Motor neuron (in vitro differentiated cells): ENCODE results near the gene RSRC2. TPM values are rescaled to one million over a fixed set of nuclear protein-coding genes. Genes with fewer than 3 reads are reported as not detected.

Source experiments
- ATAC-seq, 8 experiments: fragments of 200-7000 bp; cut with Tn5 transposase; replicated peaks in 6 of 8; 2 replicates each; pipeline ENCODE4 v1.8.0; 2021; ENCODE audit warnings: mild to moderate bottlenecking in 8 of 8, moderate library complexity in 8 of 8
- H3K27ac ChIP-seq, 2 donors: fragments of 250-450 bp; sonication (Bioruptor Pico); 2 replicates each; pipeline ENCODE4 v1.9.0; 2021; ENCODE audit warnings: antibody characterized with exemption in 2 of 2, mild to moderate bottlenecking in 2 of 2, moderate library complexity in 1 of 2
- H3K4me1 ChIP-seq, 2 donors: fragments of 250-450 bp; sonication (Bioruptor Pico); replicated peaks in 1 of 2; 2 replicates each; pipeline ENCODE4 v1.6.1; 2021; ENCODE audit warnings: antibody characterized with exemption in 2 of 2, mild to moderate bottlenecking in 2 of 2, moderate library complexity in 1 of 2
- H3K4me3 ChIP-seq, 5 donors: fragments of 250-450 bp; sonication (Bioruptor Pico); 2 replicates each; pipeline ENCODE4 v1.9.0; 2021; ENCODE audit warnings: antibody characterized with exemption in 5 of 5, mild to moderate bottlenecking in 5 of 5, moderate library complexity in 4 of 5
- WGBS, 10 experiments: fragments of 450-650 bp; shearing (Covaris generic); methylation state at CpG; one replicate each; pipeline ENCODE4 v1.0.0; 2022; 5-methylcytosine and 5-hydroxymethylcytosine counted together
- in situ Hi-C, 9 experiments: fragments of 400-800 bp; cut with MboI; loops; one replicate each; pipeline ENCODE4 v1.15.0; 2021; ENCODE audit warnings: low sequenced_read_pairs in 9 of 9, low pct_unique_long_range_greater_than_20kb in 2 of 9; ENCODE audit not compliant: unreplicated experiment in 9 of 9
- total RNA-seq, 8 experiments: library from RNA; unstranded; fragments of 300-600 nt; gene quantifications; 2 replicates each; pipeline versions ENCODE4 v1.2.3 to v1.2.4, GENCODE V29; 2022

Gene RSRC2
- total RNA-seq, 8 experiments from 2014 or later: 65.6 to 129 (median 90.5) TPM

GRCh38 chr12:122537021-122537420 lies 10.3 kb upstream of the RSRC2 start:
- in situ Hi-C loops: no loop called here
- ATAC-seq: no peak
- Histone ChIP-seq H3K4me3 (no peak overlapping the region), H3K4me1 (no peaks in the 10 kb centered on the region), H3K27ac (no peak overlapping the region)
- WGBS, 10 experiments: 88 to 100% (median 100%) methylated on average over 1 to 4 of the region's 4 CpGs; no CpG with 5 or more reads in 1 of the 10 experiments

- no peak for ATAC-seq
- no peak overlapping the region for H3K27ac ChIP-seq
- H3K4me3 ChIP-seq: no peak overlapping the region
- in situ Hi-C loops: no loop called here
- 88 to 100% (median 97%) methylated on average over 2 of the region's 2 CpGs; no CpG with 5 or more reads in 2 of the 10 experiments for WGBS, 10 experiments
- no peaks in the 10 kb centered on the region for H3K4me1 ChIP-seq
Observed at GRCh38 chr12:122533856-122534255, 7.1 kb upstream of the RSRC2 start.

DNA sequence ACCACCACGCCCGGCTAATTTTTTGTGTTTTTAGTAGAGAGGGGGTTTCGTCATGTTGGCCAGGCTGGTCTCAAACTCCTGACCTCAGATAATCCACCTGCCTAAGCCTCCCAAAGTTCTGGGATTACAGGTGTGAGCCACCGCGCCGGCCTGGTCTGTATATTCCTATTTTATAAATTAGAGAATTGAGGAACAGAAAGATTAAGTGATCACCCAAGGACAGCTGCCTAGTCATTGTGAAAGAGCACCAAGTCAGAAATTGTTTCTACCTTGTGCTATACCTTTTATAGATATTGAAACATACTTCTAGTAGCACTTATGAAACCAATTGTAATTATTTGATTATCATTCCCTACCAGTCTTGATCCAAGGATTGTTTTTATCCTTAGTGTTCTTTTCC lies 2.3 kb upstream of the RSRC2 start:
- Histone ChIP-seq H3K27ac (no peak overlapping the region), H3K4me1 (peaks cover 0 to 11% of the 10 kb centered on the region in 2 donors), H3K4me3 (no peak overlapping the region)
- no peak for ATAC-seq
- WGBS, 10 experiments: 91 to 100% (median 98%) methylated on average over 1 to 6 of the region's 6 CpGs; no CpG with 5 or more reads in 4 of the 10 experiments
- in situ Hi-C loops: no loop called here

DNA sequence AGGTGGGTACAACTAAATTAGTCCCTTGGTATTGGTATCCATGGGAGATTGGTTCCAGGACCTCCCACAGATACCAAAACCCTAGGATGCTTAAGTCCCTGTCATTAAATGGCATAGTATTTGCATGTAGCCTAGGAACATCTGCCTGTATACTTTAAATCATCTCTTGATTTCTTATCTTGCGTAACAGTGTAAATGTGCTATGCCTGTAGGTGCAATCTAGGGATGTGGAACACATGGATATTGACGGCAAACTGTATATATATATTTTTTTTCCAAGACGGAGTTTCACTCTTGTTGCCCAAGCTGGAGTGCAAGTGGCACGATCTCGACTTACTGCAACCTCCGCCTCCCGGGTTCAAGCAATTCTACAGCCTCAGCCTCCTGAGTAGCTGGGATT lies 1.8 kb upstream of the RSRC2 start:
- 49 to 100% (median 100%) methylated on average over 1 to 7 of the region's 7 CpGs; no CpG with 5 or more reads in 2 of the 10 experiments for WGBS, 10 experiments
- in situ Hi-C loops: no loop called here

GRCh38 chr12:122527478-122527944 lies 775 bp upstream of the RSRC2 start:
- no peak for ATAC-seq
- Histone ChIP-seq H3K4me3 (peak overlapping the region; percentile 64 to 99 (median 85)), H3K27ac (peak overlapping the region in 1 of 2 donors; percentile 28), H3K4me1 (peaks cover 7 to 23% of the 10 kb centered on the region in 2 donors)
- 0 to 4% (median 1%) methylated on average over 5 to 19 of the region's 21 CpGs for WGBS, 10 experiments
- in situ Hi-C loops: no loop called here

More for the DNA sequence above, 1.8 kb upstream of the RSRC2 start:
- no peak overlapping the region for H3K4me3 ChIP-seq
- no peak overlapping the region for H3K27ac ChIP-seq
- peaks cover 0 to 15% of the 10 kb centered on the region in 2 donors for H3K4me1 ChIP-seq
- ATAC-seq: no peak

DNA sequence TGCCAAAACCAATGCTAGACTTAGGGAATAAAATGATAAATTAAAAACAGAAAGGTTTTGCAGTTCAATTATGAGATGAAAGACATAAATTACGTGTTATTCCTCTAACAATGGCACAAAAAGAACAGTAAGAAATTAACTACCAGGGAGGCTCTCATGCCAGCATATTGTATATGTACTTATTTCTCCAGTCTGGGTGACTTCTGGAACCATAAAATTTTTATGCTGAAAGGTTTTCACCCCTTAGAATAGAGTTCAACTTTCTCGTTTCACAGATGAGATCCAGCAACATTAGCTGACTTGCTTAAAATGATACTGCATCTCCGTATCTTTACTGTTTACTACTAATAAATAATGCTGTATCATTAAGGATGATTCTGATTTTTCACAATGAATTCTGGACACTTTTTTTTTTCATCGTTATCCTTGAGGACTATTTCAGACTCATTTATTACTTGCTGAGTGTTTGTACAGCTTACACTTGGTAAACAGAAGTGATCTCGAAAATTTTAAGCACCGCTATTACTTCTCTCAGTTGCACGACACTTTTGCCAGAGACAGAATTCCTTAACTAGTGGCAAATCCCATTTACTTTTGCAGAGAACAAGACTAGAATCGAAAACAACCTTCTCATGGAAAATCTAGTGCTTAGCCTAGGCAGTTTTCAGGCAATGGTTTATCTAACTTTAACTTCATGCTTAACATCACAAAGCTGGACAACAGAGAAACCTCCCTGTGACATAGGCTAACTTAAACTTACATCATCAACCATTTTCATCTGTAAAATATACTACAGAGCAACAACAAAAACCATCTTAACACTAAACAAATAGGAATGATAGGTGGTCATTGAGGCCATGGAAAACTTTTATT lies 2.7 kb downstream of the RSRC2 start:
- Histone ChIP-seq H3K4me3 (peak overlapping the region; percentile 38 to 99 (median 43)), H3K4me1 (peaks cover 7 to 23% of the 10 kb centered on the region in 2 donors), H3K27ac (no peak overlapping the region)
- WGBS, 10 experiments: 0 to 70% (median 40%) methylated on average over 2 to 8 of the region's 8 CpGs
- no peak for ATAC-seq
- in situ Hi-C loops: no loop called here

DNA sequence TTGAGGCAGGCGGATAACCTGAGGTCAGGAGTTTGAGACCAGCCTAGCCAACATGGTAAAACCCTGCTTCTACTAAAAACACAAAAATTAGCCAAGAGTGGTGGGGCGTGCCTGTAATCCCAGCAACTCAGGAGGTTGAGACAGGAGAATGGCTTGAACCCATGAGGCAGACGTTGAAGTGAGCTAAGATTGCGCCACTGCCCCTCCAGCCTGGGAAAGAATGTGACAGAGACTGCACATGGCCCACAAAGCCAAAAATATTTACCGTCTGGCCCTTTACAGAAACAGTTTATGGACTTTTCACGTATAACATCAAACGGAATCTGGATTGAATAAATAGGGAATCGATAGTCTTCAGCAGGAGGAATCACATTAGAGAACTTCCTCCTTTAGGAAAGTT lies 3.5 kb downstream of the RSRC2 start:
- in situ Hi-C loops: no loop called here
- Histone ChIP-seq H3K27ac (no peak overlapping the region), H3K4me3 (no peak overlapping the region), H3K4me1 (peaks cover 7 to 23% of the 10 kb centered on the region in 2 donors)
- 0 to 100% (median 75%) methylated on average over 1 to 8 of the region's 8 CpGs for WGBS, 10 experiments
- no peak for ATAC-seq

GRCh38 chr12:122520676-122521075 lies 6.1 kb downstream of the RSRC2 start:
- ATAC-seq: no peak
- in situ Hi-C loops: no loop called here
- WGBS, 10 experiments: 79 to 100% (median 100%) methylated on average over 1 to 4 of the region's 4 CpGs; no CpG with 5 or more reads in 1 of the 10 experiments
- Histone ChIP-seq H3K27ac (no peak overlapping the region), H3K4me3 (no peak overlapping the region), H3K4me1 (peaks cover 7 to 18% of the 10 kb centered on the region in 2 donors)

GRCh38 chr12:122519418-122519817 lies 7.3 kb downstream of the RSRC2 start:
- 82 to 100% (median 100%) methylated on average over 1 of the region's 1 CpG; no CpG with 5 or more reads in 3 of the 10 experiments for WGBS, 10 experiments
- ATAC-seq: no peak
- in situ Hi-C loops: no loop called here

GRCh38 chr12:122518908-122519307 lies 7.8 kb downstream of the RSRC2 start:
- H3K4me1 ChIP-seq: peaks cover 7 to 11% of the 10 kb centered on the region in 2 donors
- H3K27ac ChIP-seq: no peak overlapping the region
- in situ Hi-C loops: no loop called here
- WGBS, 10 experiments: 83 to 100% (median 100%) methylated on average over 1 of the region's 1 CpG; no CpG with 5 or more reads in 3 of the 10 experiments
- no peak overlapping the region for H3K4me3 ChIP-seq
- no peak for ATAC-seq

More at GRCh38 chr12:122519418-122519817, 7.3 kb downstream of the RSRC2 start:
- H3K4me3 ChIP-seq: no peak overlapping the region
- H3K4me1 ChIP-seq: peaks cover 7 to 16% of the 10 kb centered on the region in 2 donors
- H3K27ac ChIP-seq: no peak overlapping the region

GRCh38 chr12:122517877-122518276 lies 8.9 kb downstream of the RSRC2 start:
- peak in 3 of 8 experiments; percentile 55 to 88 (median 87) for ATAC-seq
- Histone ChIP-seq H3K27ac (no peak overlapping the region), H3K4me1 (peaks cover 1 to 2% of the 10 kb centered on the region in 2 donors), H3K4me3 (no peak overlapping the region)
- 40 to 100% (median 88%) methylated on average over 1 to 3 of the region's 5 CpGs; no CpG with 5 or more reads in 2 of the 10 experiments for WGBS, 10 experiments
- in situ Hi-C loops: no loop called here

- Histone ChIP-seq H3K4me1 (no peaks in the 10 kb centered on the region), H3K27ac (no peak overlapping the region), H3K4me3 (no peak overlapping the region)
- in situ Hi-C loops: no loop called here
- no peak for ATAC-seq
- 90 to 100% (median 92%) methylated on average over 3 to 13 of the region's 13 CpGs for WGBS, 10 experiments
Observed at GRCh38 chr12:122516544-122517361, 10.0 kb downstream of the RSRC2 start.

GRCh38 chr12:122515275-122515674 lies 11.5 kb downstream of the RSRC2 start:
- in situ Hi-C loops: no loop called here
- Histone ChIP-seq H3K4me3 (no peak overlapping the region), H3K4me1 (no peaks in the 10 kb centered on the region), H3K27ac (no peak overlapping the region)
- no peak for ATAC-seq
- WGBS, 10 experiments: 50 to 100% (median 90%) methylated on average over 1 to 2 of the region's 2 CpGs; no CpG with 5 or more reads in 4 of the 10 experiments
